Epithelial cell of prostate (primary cell): ENCODE data around the gene LGR6.
"Not testable (repeated sequence)": the region's sequence is repeated elsewhere in the genome, so short reads cannot be mapped to it uniquely, and the experiment has no call there.

Experiments used
- DNase-seq: peaks from one replicate; pipeline ENCODE4 v3.0.0-alpha.2; 2011; ENCODE audit warnings: low read depth, low spot score
- H3K27ac ChIP-seq: fragments of 450-650 bp; 2 replicates; pipeline ENCODE4 v1.5.1; 2017; ENCODE audit warnings: mild to moderate bottlenecking

Gene LGR6

GRCh38 chr1:202193614-202194327 is at the start of gene LGR6:
TSS of gene LGR6 (plus strand) at chr1:202193799. CDS start at chr1:202193990, 191 bp downstream.
- no peak within 1 kb of the TSS for H3K27ac ChIP-seq
- DNase-seq: no peak

GRCh38 chr1:202144402-202145067 is 49.1 kb upstream of the LGR6 start, which contains the start of gene ARL8A:
TSS of gene ARL8A (minus strand) at chr1:202144737. CDS start at chr1:202144572, 165 bp downstream.
- H3K27ac ChIP-seq: peak within 1 kb of the TSS; percentile 67
- no peak for DNase-seq

- no peak for DNase-seq
- peak overlapping the region; percentile 67 for H3K27ac ChIP-seq
Measured at GRCh38 chr1:202145068-202145743, 48.4 kb upstream of the LGR6 start.

- DNase-seq, H3K27ac ChIP-seq: not testable (repeated sequence)
Measured at GRCh38 chr1:202145744-202146140, 47.9 kb upstream of the LGR6 start.

GRCh38 chr1:202146279-202146678 is 47.3 kb upstream of the LGR6 start:
- no peak for DNase-seq
- H3K27ac ChIP-seq: no peak overlapping the region

GRCh38 chr1:202146993-202147392 is 46.6 kb upstream of the LGR6 start:
- H3K27ac ChIP-seq: no peak overlapping the region
- no peak for DNase-seq

- no peak overlapping the region for H3K27ac ChIP-seq
- no peak for DNase-seq
Measured at GRCh38 chr1:202148391-202148790, 45.2 kb upstream of the LGR6 start.

GRCh38 chr1:202149566-202149965 is 44.0 kb upstream of the LGR6 start:
- no peak for DNase-seq
- H3K27ac ChIP-seq: no peak overlapping the region

GRCh38 chr1:202150187-202150586 is 43.4 kb upstream of the LGR6 start:
- H3K27ac ChIP-seq: no peak overlapping the region
- no peak for DNase-seq

- no peak overlapping the region for H3K27ac ChIP-seq
- DNase-seq: no peak
Measured at GRCh38 chr1:202150602-202151001, 43.0 kb upstream of the LGR6 start.

- H3K27ac ChIP-seq: no peak overlapping the region
- DNase-seq: no peak
Measured at GRCh38 chr1:202151045-202151444, 42.6 kb upstream of the LGR6 start.

GRCh38 chr1:202152399-202152798 is 41.2 kb upstream of the LGR6 start:
- no peak overlapping the region for H3K27ac ChIP-seq
- no peak for DNase-seq

- no peak for DNase-seq
- H3K27ac ChIP-seq: no peak overlapping the region
Measured at GRCh38 chr1:202153284-202153683, 40.3 kb upstream of the LGR6 start.

GRCh38 chr1:202154148-202154765 is 39.3 kb upstream of the LGR6 start:
- DNase-seq: no peak
- H3K27ac ChIP-seq: no peak overlapping the region

GRCh38 chr1:202154766-202155477 is 38.7 kb upstream of the LGR6 start:
- H3K27ac ChIP-seq: no peak overlapping the region
- DNase-seq: no peak

- no peak for DNase-seq
- no peak overlapping the region for H3K27ac ChIP-seq
Measured at GRCh38 chr1:202155478-202156021, 38.0 kb upstream of the LGR6 start.

- no peak for DNase-seq
- no peak overlapping the region for H3K27ac ChIP-seq
Measured at GRCh38 chr1:202156590-202156989, 37.0 kb upstream of the LGR6 start.

- no peak overlapping the region for H3K27ac ChIP-seq
- no peak for DNase-seq
Measured at GRCh38 chr1:202157945-202158344, 35.7 kb upstream of the LGR6 start.

- no peak for DNase-seq
- no peak overlapping the region for H3K27ac ChIP-seq
Measured at GRCh38 chr1:202158810-202159533, 34.6 kb upstream of the LGR6 start.
